HL-60 (cell line): Measurements from ENCODE around the gene ENOX1.

Experiments used
- DNase-seq, 2 experiments: peaks; one replicate each; pipeline ENCODE4 v3.0.0-alpha.2; 2010 to 2020; ENCODE audit warnings: low read depth in 1 of 2, low spot score in 1 of 2
- H3K27ac ChIP-seq: fragments of 250-450 bp; sonication (Bioruptor Pico); replicated peaks from 2 replicates; pipeline ENCODE4 v1.5.1; 2020; ENCODE audit warnings: mild to moderate bottlenecking, moderate library complexity
- H3K27me3 ChIP-seq: fragments of 250-450 bp; sonication (Bioruptor Pico); 2 replicates; pipeline ENCODE4 v1.5.1; 2021; ENCODE audit warnings: mild to moderate bottlenecking, moderate library complexity; ENCODE audit not compliant: insufficient read depth, poor library complexity, severe bottlenecking
- H3K4me3 ChIP-seq: replicated peaks from 2 replicates; pipeline ENCODE4 v1.5.1; 2011; ENCODE audit warnings: mild to moderate bottlenecking, control low read depth, low read length; ENCODE audit not compliant: insufficient read depth
- GABPA ChIP-seq: IDR thresholded peaks from 2 replicates; pipeline ENCODE4 v1.6.1; 2012; ENCODE audit warnings: low read depth
- POLR2AphosphoS5 ChIP-seq: IDR thresholded peaks from 2 replicates; pipeline ENCODE4 v1.6.1; 2012; ENCODE audit warnings: low read depth
- SPI1 ChIP-seq: IDR thresholded peaks from 2 replicates; pipeline ENCODE4 v1.6.1; 2012; ENCODE audit warnings: low read depth, mild to moderate bottlenecking, borderline replicate concordance
- TF ChIP-seq, protein P1 (sequence below): IDR thresholded peaks from one replicate; pipeline ENCODE4 v1.5.1; 2011; ENCODE audit warnings: low read length, control low read depth, inconsistent platforms; ENCODE audit not compliant: insufficient read depth
- TF ChIP-seq, protein P2 (sequence below): IDR thresholded peaks from 2 replicates; pipeline ENCODE4 v1.6.1; 2012; ENCODE audit warnings: low read depth; ENCODE audit not compliant: insufficient replicate concordance

The ENOX1 gene

DNA sequence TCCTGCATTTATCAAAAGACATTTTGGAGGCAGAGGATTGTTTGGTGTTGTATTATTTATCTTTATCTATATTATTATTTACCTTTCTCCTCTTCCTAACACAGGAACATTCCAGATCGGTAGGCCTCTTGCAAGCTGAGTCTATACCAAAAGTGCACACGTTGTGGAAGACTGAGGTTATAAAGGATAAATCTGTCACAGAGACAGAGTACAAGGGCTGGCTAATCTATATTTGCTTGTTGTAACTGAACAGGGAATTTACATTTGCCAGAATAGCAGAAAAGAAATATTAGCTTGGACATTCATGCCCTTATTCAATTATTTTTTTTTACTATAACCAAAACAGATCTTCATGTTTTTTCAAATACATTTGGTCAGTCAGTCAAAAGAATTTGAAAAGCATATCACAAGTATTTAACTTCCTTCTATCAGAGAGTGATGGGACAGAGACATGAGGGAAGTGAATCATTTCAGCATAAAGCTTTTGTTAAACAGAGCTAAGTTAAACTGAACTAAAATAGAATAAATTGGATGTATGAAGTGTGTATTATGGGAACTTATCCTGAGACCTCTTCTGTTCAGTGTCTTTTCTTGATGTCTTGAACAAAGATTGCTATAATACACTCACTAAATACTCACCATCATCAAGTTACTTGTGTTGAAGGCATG is 410.8 kb downstream of the ENOX1 start:
- H3K27ac ChIP-seq, result no peak overlapping the region
- no peaks in the 10 kb centered on the region for H3K27me3 ChIP-seq
- H3K4me3 ChIP-seq, result no peak overlapping the region
- DNase-seq, result no peak
- no peak for TF ChIP-seq SPI1
- TF ChIP-seq, protein P1, sequence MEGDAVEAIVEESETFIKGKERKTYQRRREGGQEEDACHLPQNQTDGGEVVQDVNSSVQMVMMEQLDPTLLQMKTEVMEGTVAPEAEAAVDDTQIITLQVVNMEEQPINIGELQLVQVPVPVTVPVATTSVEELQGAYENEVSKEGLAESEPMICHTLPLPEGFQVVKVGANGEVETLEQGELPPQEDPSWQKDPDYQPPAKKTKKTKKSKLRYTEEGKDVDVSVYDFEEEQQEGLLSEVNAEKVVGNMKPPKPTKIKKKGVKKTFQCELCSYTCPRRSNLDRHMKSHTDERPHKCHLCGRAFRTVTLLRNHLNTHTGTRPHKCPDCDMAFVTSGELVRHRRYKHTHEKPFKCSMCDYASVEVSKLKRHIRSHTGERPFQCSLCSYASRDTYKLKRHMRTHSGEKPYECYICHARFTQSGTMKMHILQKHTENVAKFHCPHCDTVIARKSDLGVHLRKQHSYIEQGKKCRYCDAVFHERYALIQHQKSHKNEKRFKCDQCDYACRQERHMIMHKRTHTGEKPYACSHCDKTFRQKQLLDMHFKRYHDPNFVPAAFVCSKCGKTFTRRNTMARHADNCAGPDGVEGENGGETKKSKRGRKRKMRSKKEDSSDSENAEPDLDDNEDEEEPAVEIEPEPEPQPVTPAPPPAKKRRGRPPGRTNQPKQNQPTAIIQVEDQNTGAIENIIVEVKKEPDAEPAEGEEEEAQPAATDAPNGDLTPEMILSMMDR, result no peak
- TF ChIP-seq GABPA, result no peak
- TF ChIP-seq, protein P2, sequence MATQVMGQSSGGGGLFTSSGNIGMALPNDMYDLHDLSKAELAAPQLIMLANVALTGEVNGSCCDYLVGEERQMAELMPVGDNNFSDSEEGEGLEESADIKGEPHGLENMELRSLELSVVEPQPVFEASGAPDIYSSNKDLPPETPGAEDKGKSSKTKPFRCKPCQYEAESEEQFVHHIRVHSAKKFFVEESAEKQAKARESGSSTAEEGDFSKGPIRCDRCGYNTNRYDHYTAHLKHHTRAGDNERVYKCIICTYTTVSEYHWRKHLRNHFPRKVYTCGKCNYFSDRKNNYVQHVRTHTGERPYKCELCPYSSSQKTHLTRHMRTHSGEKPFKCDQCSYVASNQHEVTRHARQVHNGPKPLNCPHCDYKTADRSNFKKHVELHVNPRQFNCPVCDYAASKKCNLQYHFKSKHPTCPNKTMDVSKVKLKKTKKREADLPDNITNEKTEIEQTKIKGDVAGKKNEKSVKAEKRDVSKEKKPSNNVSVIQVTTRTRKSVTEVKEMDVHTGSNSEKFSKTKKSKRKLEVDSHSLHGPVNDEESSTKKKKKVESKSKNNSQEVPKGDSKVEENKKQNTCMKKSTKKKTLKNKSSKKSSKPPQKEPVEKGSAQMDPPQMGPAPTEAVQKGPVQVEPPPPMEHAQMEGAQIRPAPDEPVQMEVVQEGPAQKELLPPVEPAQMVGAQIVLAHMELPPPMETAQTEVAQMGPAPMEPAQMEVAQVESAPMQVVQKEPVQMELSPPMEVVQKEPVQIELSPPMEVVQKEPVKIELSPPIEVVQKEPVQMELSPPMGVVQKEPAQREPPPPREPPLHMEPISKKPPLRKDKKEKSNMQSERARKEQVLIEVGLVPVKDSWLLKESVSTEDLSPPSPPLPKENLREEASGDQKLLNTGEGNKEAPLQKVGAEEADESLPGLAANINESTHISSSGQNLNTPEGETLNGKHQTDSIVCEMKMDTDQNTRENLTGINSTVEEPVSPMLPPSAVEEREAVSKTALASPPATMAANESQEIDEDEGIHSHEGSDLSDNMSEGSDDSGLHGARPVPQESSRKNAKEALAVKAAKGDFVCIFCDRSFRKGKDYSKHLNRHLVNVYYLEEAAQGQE, result no peak
- no peak for TF ChIP-seq POLR2AphosphoS5

DNA sequence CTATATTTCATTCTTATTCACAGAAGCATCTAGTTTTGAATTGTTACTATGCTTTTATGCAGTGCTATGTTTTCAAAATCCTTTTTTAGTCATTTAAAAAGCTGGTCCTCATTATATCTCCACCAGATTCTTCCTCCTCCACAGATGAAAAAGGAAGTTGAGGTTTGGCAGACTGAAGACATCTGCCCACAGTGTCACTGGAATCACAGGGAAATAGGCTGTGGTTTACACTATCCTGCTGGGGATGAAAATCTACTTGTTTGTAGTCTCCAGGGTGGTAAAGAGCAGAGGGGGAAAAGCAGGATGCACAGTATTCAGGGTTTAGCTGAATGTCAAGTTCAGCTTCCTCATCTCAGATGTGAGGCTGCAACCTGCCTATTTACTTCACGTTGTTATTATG is 412.2 kb downstream of the ENOX1 start:
- H3K4me3 ChIP-seq, result no peak overlapping the region
- TF ChIP-seq, protein P1, result no peak
- TF ChIP-seq POLR2AphosphoS5, result 0 out of 2 replicates have a peak, but pooled peaks have one; percentile 37
- DNase-seq, result peak in 1 of 2 experiments; percentile 42
- no peaks in the 10 kb centered on the region for H3K27me3 ChIP-seq
- no peak overlapping the region for H3K27ac ChIP-seq

DNA sequence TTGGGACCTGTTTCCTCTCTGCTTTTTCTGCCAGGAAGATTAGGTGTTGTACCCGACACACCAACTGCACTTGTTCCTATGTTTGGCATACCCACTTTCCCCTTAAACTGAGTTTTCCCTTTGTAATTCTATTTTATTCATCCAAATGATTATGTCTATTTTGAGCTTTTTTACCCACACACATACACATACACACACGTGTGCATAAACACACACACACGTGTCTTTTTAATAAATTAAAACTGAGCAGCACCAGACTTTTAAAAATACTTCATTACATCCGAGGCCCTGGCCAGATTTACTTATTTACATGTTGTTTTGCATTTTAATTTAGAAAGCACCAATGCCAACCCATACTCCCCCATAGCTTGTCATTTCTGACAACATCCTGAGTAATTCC is 413.4 kb downstream of the ENOX1 start:
- no peak for TF ChIP-seq SPI1
- no peak for TF ChIP-seq GABPA
- TF ChIP-seq, protein P1, result no peak
- TF ChIP-seq, protein P2, result no peak
- no peak for TF ChIP-seq POLR2AphosphoS5
- Histone ChIP-seq H3K4me3 (no peak overlapping the region), H3K27ac (no peak overlapping the region), H3K27me3 (no peaks in the 10 kb centered on the region)
- no peak for DNase-seq

DNA sequence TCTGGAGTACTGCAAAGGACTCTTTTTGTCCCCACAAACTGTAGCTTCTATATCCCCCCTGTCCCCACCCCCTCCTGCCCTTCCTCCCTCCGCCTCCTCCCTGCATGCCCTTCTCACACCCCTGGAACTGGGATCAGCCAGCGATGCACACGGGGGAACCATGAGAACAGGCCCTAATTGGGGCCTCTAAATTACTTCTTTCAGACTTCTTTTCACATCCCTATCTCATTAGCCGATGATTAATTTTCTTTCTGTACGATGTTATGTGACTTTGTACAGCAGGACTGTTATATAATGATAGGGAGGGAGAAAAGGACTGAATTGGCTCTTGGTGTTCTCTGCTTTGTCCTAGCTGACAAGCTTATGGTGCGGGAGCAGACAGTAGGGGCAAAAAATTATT is 415.9 kb downstream of the ENOX1 start:
- no peak for DNase-seq
- no peak for TF ChIP-seq SPI1
- no peak for TF ChIP-seq POLR2AphosphoS5
- TF ChIP-seq, protein P1, result no peak
- TF ChIP-seq GABPA, result no peak
- TF ChIP-seq, protein P2, result no peak
- no peaks in the 10 kb centered on the region for H3K27me3 ChIP-seq
- H3K4me3 ChIP-seq, result no peak overlapping the region
- no peak overlapping the region for H3K27ac ChIP-seq
